BJ (cell line): ENCODE results near the gene GET3. TPM values are rescaled to one million over a fixed set of nuclear protein-coding genes. Genes with fewer than 3 reads are reported as not detected.
"Not testable (repeated sequence)": the region's sequence is repeated elsewhere in the genome, so short reads cannot be mapped to it uniquely, and the experiment has no call there.

Experiments
- CTCF ChIA-PET: fragments of 350-600 bp; formaldehyde crosslinking; extraction: SDS; loops from one replicate; lab custom pipeline; 2021; ENCODE audit warnings: antibody characterized with exemption, inconsistent platforms; lab: Yijun Ruan, JAX
- POLR2A ChIA-PET: fragments of 300-600 bp; sonication (Branson Sonifier 250); formaldehyde crosslinking; extraction: SDS; loops from one replicate; lab custom pipeline; 2021; ENCODE audit warnings: antibody characterized with exemption; lab: Charles Lee
- DNase-seq: peaks from one replicate; pipeline ENCODE4 v3.0.0-alpha.2; 2011; ENCODE audit warnings: low read depth
- H3K27me3 ChIP-seq: 2 replicates; pipeline ENCODE4 v1.6.0; 2011; ENCODE audit warnings: low read length; ENCODE audit not compliant: control insufficient read depth, insufficient read depth
- H3K36me3 ChIP-seq: 2 replicates; pipeline ENCODE4 v1.5.1; 2011; ENCODE audit warnings: low read length; ENCODE audit not compliant: control insufficient read depth, insufficient read depth
- H3K4me3 ChIP-seq: 2 replicates; pipeline ENCODE4 v1.5.1; 2011; ENCODE audit warnings: low read depth, mild to moderate bottlenecking, control low read depth, low read length
- CTCF ChIP-seq: IDR thresholded peaks from 2 replicates; pipeline ENCODE4 v1.5.1; 2011; ENCODE audit warnings: low read depth, mild to moderate bottlenecking, control low read depth, inconsistent platforms, low read length, moderate library complexity; ENCODE audit not compliant: insufficient read depth
- polyA plus RNA-seq: library from polyadenylated mRNA; depleted of rRNA; stranded (reverse); fragments of >200 nt; gene quantifications from 2 replicates; pipeline ENCODE4 v1.2.3, GENCODE V29; 2011

Gene GET3
- polyA plus RNA-seq, 1 experiment, result 250 TPM

GRCh38 chr19:12706332-12706718 lies 31.0 kb upstream of the GET3 start:
- ChIA-PET POLR2A (no interaction called here), CTCF (interaction anchor here (0.7 to 1.2 kb wide), 2 partner anchors 7 to 54 kb away, joined by 3 read pairs; no protein-coding TSS in a partner anchor)
- no peaks in the 10 kb centered on the region for H3K27me3 ChIP-seq
- DNase-seq, result no peak
- no peak overlapping the region for H3K4me3 ChIP-seq
- TF ChIP-seq CTCF, result no peak
- peaks cover 49% of the 10 kb centered on the region for H3K36me3 ChIP-seq

GRCh38 chr19:12708641-12709040 lies 28.7 kb upstream of the GET3 start:
- DNase-seq, result no peak
- H3K4me3 ChIP-seq, result no peak overlapping the region
- peaks cover 44% of the 10 kb centered on the region for H3K36me3 ChIP-seq
- H3K27me3 ChIP-seq, result no peaks in the 10 kb centered on the region
- ChIA-PET CTCF (interaction anchor here (1.8 kb wide), 1 partner anchor 49 kb away, joined by 4 read pairs; no protein-coding TSS in a partner anchor), POLR2A (no interaction called here)
- TF ChIP-seq CTCF, result no peak

GRCh38 chr19:12711187-12711586 lies 26.1 kb upstream of the GET3 start:
- POLR2A ChIA-PET, result no interaction called here
- peaks cover 46% of the 10 kb centered on the region for H3K36me3 ChIP-seq
- CTCF ChIA-PET, result interaction anchor here (0.8 to 2.7 kb wide), 2 partner anchors 11 to 136 kb away, joined by 3 to 16 read pairs; no protein-coding TSS in a partner anchor

GRCh38 chr19:12712077-12712476 lies 25.2 kb upstream of the GET3 start:
- H3K27me3 ChIP-seq, DNase-seq, H3K4me3 ChIP-seq, POLR2A ChIA-PET: not testable (repeated sequence)
- H3K36me3 ChIP-seq, result peaks cover 46% of the 10 kb centered on the region
- CTCF ChIA-PET, result interaction anchor here (2.7 kb wide), 1 partner anchor 135 kb away, joined by 16 read pairs; no protein-coding TSS in a partner anchor

More at GRCh38 chr19:12711187-12711586, 26.1 kb upstream of the GET3 start:
- TF ChIP-seq CTCF, result no peak
- no peak for DNase-seq
- H3K4me3 ChIP-seq, result no peak overlapping the region
- no peaks in the 10 kb centered on the region for H3K27me3 ChIP-seq

- POLR2A ChIA-PET, H3K27me3 ChIP-seq, H3K4me3 ChIP-seq, DNase-seq: not testable (repeated sequence)
- peaks cover 47% of the 10 kb centered on the region for H3K36me3 ChIP-seq
- CTCF ChIA-PET, result interaction anchor here (0.9 to 1.7 kb wide), 5 partner anchors 10 to 133 kb away, joined by 3 to 7 read pairs (median 4); no protein-coding TSS in a partner anchor
Observed at GRCh38 chr19:12713304-12713703, 24.0 kb upstream of the GET3 start.

GRCh38 chr19:12715102-12715501 lies 22.2 kb upstream of the GET3 start:
- H3K36me3 ChIP-seq, result peaks cover 48% of the 10 kb centered on the region
- ChIA-PET POLR2A (no interaction called here), CTCF (interaction anchor here (2.3 to 3.7 kb wide), 2 partner anchors 43 to 45 kb away, joined by 7 to 22 read pairs; no protein-coding TSS in a partner anchor)
- no peak overlapping the region for H3K4me3 ChIP-seq
- TF ChIP-seq CTCF, result no peak
- H3K27me3 ChIP-seq, result no peaks in the 10 kb centered on the region
- DNase-seq, result no peak
